Panc1 (cell line): ENCODE data around the gene RNF167.

Experiments used
- POLR2AphosphoS5 ChIP-seq: IDR thresholded peaks from 2 replicates; pipeline ENCODE4 v1.6.1; 2012; ENCODE audit warnings: mild to moderate bottlenecking, low read depth, low read length, moderate library complexity
- SIN3A ChIP-seq: IDR thresholded peaks from 2 replicates; pipeline ENCODE4 v1.6.1; 2012; ENCODE audit warnings: low read depth, mild to moderate bottlenecking, low read length, moderate library complexity, borderline replicate concordance; ENCODE audit not compliant: insufficient read depth
- TCF7L2 ChIP-seq: IDR thresholded peaks from 2 replicates; pipeline ENCODE4 v1.6.1; 2011; ENCODE audit warnings: mild to moderate bottlenecking, low read depth, low read length, inconsistent platforms
- TF ChIP-seq, protein P1 (sequence below): fragments of 450-650 bp; IDR thresholded peaks from 2 replicates; pipeline ENCODE4 v1.5.1; 2017; ENCODE audit warnings: mild to moderate bottlenecking
- TF ChIP-seq, protein P2 (sequence below), 2 experiments: IDR thresholded peaks; 2 replicates each; pipeline ENCODE4 v1.6.1; 2011 to 2012; ENCODE audit warnings: low read depth in 2 of 2, control low read depth in 1 of 2, low read length in 1 of 2, mild to moderate bottlenecking in 1 of 2, moderate library complexity in 1 of 2; ENCODE audit not compliant: insufficient read depth in 1 of 2

DNA sequence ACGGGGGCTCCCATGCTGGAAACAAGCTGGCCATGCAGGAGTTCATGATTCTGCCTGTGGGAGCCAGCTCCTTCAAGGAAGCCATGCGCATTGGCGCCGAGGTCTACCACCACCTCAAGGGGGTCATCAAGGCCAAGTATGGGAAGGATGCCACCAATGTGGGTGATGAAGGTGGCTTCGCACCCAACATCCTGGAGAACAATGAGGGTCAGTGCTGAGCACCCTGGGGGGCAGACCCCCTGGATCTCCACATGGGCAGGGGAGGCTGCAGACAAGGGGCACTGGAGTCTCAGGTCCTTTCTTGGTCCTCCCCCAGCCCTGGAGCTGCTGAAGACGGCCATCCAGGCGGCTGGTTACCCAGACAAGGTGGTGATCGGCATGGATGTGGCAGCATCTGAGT, 15.0 kb downstream of the RNF167 start:
- TF ChIP-seq, protein P1, sequence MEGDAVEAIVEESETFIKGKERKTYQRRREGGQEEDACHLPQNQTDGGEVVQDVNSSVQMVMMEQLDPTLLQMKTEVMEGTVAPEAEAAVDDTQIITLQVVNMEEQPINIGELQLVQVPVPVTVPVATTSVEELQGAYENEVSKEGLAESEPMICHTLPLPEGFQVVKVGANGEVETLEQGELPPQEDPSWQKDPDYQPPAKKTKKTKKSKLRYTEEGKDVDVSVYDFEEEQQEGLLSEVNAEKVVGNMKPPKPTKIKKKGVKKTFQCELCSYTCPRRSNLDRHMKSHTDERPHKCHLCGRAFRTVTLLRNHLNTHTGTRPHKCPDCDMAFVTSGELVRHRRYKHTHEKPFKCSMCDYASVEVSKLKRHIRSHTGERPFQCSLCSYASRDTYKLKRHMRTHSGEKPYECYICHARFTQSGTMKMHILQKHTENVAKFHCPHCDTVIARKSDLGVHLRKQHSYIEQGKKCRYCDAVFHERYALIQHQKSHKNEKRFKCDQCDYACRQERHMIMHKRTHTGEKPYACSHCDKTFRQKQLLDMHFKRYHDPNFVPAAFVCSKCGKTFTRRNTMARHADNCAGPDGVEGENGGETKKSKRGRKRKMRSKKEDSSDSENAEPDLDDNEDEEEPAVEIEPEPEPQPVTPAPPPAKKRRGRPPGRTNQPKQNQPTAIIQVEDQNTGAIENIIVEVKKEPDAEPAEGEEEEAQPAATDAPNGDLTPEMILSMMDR = no peak
- TF ChIP-seq TCF7L2 (no peak), POLR2AphosphoS5 (no peak), SIN3A (no peak)
- TF ChIP-seq, protein P2, sequence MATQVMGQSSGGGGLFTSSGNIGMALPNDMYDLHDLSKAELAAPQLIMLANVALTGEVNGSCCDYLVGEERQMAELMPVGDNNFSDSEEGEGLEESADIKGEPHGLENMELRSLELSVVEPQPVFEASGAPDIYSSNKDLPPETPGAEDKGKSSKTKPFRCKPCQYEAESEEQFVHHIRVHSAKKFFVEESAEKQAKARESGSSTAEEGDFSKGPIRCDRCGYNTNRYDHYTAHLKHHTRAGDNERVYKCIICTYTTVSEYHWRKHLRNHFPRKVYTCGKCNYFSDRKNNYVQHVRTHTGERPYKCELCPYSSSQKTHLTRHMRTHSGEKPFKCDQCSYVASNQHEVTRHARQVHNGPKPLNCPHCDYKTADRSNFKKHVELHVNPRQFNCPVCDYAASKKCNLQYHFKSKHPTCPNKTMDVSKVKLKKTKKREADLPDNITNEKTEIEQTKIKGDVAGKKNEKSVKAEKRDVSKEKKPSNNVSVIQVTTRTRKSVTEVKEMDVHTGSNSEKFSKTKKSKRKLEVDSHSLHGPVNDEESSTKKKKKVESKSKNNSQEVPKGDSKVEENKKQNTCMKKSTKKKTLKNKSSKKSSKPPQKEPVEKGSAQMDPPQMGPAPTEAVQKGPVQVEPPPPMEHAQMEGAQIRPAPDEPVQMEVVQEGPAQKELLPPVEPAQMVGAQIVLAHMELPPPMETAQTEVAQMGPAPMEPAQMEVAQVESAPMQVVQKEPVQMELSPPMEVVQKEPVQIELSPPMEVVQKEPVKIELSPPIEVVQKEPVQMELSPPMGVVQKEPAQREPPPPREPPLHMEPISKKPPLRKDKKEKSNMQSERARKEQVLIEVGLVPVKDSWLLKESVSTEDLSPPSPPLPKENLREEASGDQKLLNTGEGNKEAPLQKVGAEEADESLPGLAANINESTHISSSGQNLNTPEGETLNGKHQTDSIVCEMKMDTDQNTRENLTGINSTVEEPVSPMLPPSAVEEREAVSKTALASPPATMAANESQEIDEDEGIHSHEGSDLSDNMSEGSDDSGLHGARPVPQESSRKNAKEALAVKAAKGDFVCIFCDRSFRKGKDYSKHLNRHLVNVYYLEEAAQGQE (IDR thresholded peaks at IDR 0.05; ENCODE audit: insufficient read depth in 1 of 2, low read depth in 2 of 2, low read length in 1 of 2) = no peak
